NCI-H524 (cell line): ENCODE data around the gene TOGARAM2.

Experiments
- DNase-seq, 2 experiments: peaks; one replicate each; lab custom pipeline; 2025; lab: John Stamatoyannopoulos, UW

TOGARAM2 gene

DNA sequence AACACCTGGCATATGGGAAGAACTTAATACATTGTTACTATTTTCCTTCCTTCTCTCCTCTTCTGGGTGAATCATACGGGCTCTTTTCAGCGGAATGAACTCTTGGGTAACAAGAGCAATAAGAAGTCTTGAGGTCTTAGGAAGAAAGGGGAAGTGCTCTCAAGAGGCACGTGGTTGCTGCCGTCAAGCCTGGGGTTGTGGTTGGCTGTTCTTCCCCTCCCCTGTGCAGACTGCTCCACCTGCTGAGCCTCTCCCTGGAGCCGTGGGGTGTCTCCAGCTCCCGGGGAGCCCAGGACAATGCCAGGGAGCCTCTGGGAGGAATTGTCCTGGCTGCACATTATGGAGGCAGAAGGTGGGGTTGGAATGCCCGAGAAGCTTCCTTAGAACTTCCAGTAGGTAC is 19.4 kb downstream of the TOGARAM2 start:
- no peak for DNase-seq

DNA sequence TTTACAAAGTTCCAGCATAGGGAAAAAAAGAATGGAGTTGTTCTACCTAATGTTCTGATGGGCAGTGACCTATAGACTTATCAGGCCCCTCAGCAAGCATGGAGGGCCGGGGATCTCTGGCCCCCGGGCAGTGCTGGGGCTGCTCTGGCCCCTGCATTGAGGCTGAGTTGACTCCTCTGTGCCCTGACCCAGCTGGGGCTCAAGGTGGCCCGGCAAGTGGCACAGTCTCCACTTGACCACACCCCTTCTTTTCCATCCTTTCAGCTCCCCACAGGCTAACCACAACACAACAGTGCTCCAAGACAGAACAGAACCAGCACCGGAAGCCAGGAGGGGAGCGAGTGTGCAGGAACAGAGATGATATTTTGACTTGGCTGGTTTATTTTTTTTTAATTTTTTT is 19.9 kb downstream of the TOGARAM2 start:
- no peak for DNase-seq

DNA sequence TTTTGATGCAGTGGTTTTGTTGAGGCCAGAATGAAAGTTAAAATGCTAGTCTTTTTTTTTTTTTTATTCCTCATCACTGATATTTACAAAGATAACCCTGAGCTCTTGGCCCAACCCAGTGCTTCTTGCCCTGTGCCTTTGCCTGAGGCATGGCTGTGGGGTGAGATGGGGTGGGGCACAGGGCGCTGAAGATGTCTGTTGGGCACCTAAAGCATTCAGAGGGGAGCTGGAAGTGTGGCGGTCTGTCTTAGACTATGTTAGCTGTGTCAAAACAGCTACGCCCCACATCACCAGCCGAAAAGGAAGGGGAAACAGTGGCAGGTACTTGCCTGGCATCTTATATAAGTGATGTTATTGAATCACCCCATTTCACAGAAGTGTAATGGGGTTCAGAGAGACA is 20.7 kb downstream of the TOGARAM2 start:
- no peak for DNase-seq

GRCh38 chr2:29004755-29005154 is 23.7 kb downstream of the TOGARAM2 start:
- DNase-seq = no peak

DNA sequence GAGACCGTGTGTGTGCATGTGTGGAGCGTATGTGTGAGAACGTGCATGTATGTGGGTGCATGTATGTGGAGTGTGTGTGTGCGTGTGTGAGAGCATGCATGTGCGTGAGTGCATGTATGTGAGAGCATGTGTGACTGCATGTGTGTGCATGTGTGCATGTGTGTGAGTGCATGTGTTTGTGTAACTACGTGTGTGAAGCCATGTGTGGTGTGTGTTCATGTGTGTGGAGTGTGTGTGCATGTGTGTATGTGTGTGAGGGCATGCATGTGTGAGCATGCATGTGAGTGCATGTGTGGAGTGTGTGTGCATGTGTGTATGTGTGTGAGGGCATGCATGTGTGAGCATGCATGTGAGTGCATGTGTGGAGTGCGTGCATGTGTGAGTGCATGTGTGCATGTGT is 24.2 kb downstream of the TOGARAM2 start:
- no peak for DNase-seq

- no peak for DNase-seq
These were observed 25.2 kb downstream of the TOGARAM2 start for GRCh38 chr2:29006092-29006979.

DNA sequence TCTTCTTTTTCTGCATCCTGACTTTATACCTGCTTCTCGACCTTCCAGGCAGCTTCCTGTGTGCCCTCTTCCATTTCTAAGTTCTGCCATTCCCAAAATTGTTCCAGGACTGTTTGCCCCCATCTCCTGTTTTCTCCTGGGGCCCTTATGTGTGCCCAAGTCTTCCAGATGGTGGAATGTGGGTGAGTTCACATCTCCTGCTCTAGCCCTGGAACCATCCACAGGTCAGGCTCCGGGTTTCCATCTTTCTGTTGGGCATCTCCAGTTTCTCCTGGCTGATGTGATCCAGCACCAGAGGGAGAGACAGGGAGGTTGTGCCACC is 25.8 kb downstream of the TOGARAM2 start:
- no peak for DNase-seq

GRCh38 chr2:29009270-29009669 is 28.2 kb downstream of the TOGARAM2 start:
- DNase-seq = no peak

GRCh38 chr2:29009711-29010677 is 28.9 kb downstream of the TOGARAM2 start:
- DNase-seq = no peak

GRCh38 chr2:29010946-29011345 is 29.8 kb downstream of the TOGARAM2 start:
- DNase-seq = no peak

DNA sequence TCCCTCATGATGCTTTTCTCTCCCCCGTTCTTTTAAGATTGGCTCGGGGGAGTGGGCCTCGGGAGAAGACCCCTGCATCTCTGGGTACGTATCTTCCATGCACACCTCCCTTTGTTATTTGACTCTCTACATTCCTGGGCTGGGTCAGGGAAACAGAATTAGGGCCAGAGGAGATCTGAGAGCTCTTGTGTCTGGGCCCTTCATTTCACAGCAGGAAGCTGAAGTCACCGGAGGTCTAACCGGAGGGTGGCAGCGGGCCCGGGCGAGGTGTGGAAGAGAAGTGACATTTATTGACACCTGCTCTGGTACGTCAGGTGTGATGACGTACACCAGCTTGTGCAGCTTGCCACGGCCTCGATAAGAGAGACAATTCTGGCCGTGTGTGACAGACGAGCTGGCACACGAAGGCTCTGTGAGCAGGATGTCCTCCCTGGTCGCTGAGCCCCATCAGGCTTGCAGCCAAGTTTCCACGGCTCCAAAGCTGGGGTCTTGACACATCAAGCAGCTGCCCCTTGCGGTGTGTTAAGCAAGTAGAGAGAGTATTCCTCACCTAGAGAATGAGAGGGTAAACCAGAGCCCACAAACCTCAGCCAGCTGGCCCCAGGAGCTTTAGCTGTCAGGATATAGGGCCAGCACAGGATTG is 30.4 kb downstream of the TOGARAM2 start:
- peak; percentile 64 to 85 for DNase-seq

DNA sequence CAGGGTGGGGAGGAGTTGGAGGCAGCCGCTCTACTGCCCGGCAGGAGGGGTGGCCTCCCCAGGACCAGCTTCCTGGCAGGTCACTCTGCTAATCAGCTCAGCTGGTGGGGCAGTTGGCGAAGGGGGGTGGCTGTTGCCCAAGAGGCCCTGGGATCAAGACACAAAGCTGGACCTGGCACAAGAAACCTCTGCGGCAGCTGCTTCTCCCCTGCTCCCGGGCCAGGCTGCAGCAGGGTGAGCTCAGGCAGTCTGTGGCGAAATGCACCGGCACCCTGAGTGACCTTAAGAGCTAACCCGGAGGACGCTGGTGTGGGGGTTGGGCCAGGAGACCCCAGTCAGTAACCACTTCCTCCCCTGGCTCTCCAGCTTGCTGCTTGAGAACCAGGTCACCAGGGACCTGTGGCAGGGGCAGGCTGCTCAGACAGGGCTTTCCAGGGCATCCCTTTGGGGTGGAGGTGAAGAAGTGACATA is 31.1 kb downstream of the TOGARAM2 start:
- no peak for DNase-seq

GRCh38 chr2:29013057-29013780 is 32.1 kb downstream of the TOGARAM2 start:
- DNase-seq = no peak

- DNase-seq = no peak
These were observed 33.2 kb downstream of the TOGARAM2 start for GRCh38 chr2:29014331-29014730.

- DNase-seq = no peak
These were observed 33.8 kb downstream of the TOGARAM2 start for GRCh38 chr2:29014811-29015421.

DNA sequence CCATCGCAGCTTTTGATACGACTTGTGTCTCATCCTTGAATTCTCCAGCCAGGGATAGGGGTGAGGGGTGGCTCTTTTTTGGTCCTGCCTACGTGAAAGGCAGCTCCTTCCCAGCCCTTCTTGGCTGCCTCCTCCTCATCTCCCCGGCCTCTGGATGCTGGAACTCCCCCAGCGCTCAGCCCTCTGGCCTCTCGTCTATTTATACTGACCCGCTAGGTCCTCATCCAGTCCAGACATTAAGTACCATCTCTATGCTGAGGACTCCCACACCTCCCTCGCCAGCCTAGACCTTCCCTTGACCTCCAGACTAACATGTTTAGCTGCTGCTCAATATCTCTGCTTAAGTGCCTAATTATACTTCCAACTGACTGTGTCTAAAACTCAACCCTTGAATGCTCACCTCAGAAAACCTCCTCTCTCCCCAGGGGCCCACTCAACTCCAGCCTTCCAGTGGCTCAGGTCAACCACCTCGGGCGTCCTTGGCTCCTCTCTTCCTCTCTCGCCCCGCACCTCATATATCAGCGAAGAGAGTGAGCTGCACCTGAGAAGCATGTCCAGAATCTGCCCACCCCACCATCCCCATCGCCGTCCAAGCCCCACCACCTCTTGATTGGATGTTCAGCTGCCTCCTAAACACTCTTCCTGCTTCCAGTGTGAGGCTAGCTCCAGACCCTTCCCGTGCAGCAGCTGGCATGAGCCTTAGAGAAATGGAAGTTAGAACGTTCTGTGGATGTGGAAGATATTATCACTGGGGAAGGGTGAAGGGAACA is 34.8 kb downstream of the TOGARAM2 start:
- no peak for DNase-seq

- DNase-seq = no peak
These were observed 35.4 kb downstream of the TOGARAM2 start for GRCh38 chr2:29016504-29016903.

DNA sequence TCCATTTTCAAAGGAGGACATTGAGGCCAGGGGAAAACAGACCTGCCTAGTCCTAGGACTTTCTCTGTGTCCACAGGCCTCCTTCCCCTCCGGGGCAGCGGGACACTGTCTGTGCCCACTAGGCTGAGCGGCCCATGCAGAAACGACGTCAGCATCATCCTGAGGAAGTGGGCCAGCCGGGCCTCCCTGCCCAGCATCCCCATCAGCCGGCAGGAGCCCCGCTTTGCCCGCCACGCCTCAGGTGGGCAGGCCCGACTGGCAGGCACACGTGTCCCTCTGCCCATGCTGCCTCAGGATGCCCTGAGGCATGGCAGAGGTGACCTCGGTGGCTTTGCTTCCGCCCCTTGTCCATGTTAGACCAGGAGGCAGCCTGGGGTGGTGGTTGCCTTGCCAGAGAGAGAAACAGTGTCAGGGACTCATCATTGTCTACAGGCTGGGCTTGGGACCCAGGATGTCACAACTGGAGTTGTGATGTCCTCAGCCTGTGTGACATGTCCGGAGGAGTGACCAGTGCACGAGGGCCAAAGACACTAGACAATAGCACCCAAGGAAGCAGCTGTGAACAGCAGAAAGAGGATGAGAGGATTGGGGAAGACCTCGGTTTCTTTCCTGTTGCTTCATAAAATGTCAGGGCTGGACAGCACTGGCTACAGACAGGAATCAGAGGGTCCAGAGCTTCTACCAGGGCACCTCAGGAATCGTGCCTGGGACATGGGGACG is 36.8 kb downstream of the TOGARAM2 start:
- no peak for DNase-seq

DNA sequence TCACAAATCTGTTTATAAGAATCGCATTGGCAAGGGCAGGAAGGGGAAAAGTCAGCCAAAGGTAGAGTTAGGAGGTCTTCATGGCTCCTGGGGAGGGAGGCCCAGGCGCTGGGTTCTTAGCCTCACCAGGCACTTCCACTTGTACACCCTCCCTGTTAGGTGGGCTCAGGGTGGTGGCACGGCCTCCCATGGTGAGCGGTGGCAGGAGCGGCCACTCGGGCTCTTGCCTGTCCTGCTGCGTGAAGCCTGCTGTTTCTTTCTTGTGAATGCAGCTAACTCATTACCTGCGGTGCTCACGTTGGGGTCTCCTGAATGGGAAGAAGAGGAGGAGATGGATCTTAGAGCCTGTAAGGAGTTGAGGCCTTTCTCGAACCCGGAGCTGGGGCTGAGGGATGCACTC is 40.8 kb downstream of the TOGARAM2 start:
- DNase-seq = no peak

DNA sequence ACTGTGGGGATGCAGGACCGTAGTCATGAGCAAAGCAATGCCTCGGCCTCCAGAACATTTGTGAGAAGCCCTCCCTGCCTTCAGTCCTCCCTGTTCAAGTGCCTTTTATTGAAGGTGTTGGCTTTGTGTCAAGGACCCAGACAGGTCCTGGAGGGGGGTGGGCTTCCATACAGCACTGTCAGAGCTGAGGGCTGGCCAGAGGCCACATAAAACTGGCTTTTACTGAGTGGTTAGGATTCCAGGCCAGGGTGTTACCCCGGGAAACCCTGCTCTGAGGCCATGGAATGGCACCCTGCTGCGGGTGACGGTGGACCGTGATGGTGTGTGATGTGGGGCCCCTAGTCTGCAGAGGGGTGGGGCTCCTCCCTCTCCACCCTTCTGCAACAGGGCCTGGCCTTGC is 41.6 kb downstream of the TOGARAM2 start:
- DNase-seq = no peak
